Bronchial epithelial cell (primary cell): ENCODE results near the gene NPAS3. TPM values are rescaled to one million over a fixed set of nuclear protein-coding genes. Genes with fewer than 3 reads are reported as not detected.

Experiments used
- DNase-seq: peaks from one replicate; pipeline ENCODE4 v3.0.0-alpha.2; 2010; ENCODE audit warnings: low read depth
- FAIRE-seq: peaks from 2 replicates; lab custom pipeline; 2011; peaks lifted over from hg19 to GRCh38; lab: Jason Lieb, UNC
- H3K27me3 ChIP-seq: 2 replicates; pipeline ENCODE4 v1.5.1; 2011; ENCODE audit warnings: low read length; ENCODE audit not compliant: control insufficient read depth, insufficient read depth
- H3K36me3 ChIP-seq: 2 replicates; pipeline ENCODE4 v1.5.1; 2011; ENCODE audit warnings: low read length; ENCODE audit not compliant: control insufficient read depth, insufficient read depth
- H3K4me3 ChIP-seq: 2 replicates; pipeline ENCODE4 v1.5.1; 2011; ENCODE audit warnings: mild to moderate bottlenecking, low read depth, low read length, control low read depth
- CTCF ChIP-seq: IDR thresholded peaks from 2 replicates; pipeline ENCODE4 v1.5.1; 2011; ENCODE audit warnings: mild to moderate bottlenecking, moderate library complexity, low read length, control low read depth, inconsistent platforms; ENCODE audit not compliant: insufficient read depth, severe bottlenecking
- total RNA-seq: library from RNA; depleted of rRNA; stranded (reverse); fragments of >200 nt; gene quantifications from 2 replicates; pipeline ENCODE4 v1.2.1, GENCODE V29; 2014

Gene NPAS3
- total RNA-seq, 1 donor from 2014 or later = not detected

- Histone ChIP-seq H3K36me3 (no peaks in the 10 kb centered on the region), H3K4me3 (no peak overlapping the region), H3K27me3 (peaks cover 3% of the 10 kb centered on the region)
- no peak for TF ChIP-seq CTCF
- FAIRE-seq (no peak), DNase-seq (no peak)
Measured at GRCh38 chr14:33846100-33846824, 907.6 kb downstream of the NPAS3 start.

GRCh38 chr14:33847066-33847465, 908.4 kb downstream of the NPAS3 start:
- no peak for TF ChIP-seq CTCF
- no peak for DNase-seq
- no peak for FAIRE-seq

GRCh38 chr14:33848009-33848408, 909.3 kb downstream of the NPAS3 start:
- Histone ChIP-seq H3K27me3 (peaks cover 3% of the 10 kb centered on the region), H3K4me3 (no peak overlapping the region), H3K36me3 (no peaks in the 10 kb centered on the region)
- DNase-seq (no peak), FAIRE-seq (no peak)
- no peak for TF ChIP-seq CTCF

More at GRCh38 chr14:33847066-33847465, 908.4 kb downstream of the NPAS3 start:
- Histone ChIP-seq H3K27me3 (peaks cover 3% of the 10 kb centered on the region), H3K36me3 (no peaks in the 10 kb centered on the region), H3K4me3 (no peak overlapping the region)

- peak; percentile 66 for DNase-seq
- no peak for FAIRE-seq
- Histone ChIP-seq H3K36me3 (no peaks in the 10 kb centered on the region), H3K27me3 (peaks cover 3% of the 10 kb centered on the region), H3K4me3 (no peak overlapping the region)
- TF ChIP-seq CTCF = peak; percentile 78
Measured at GRCh38 chr14:33848706-33849454, 910.2 kb downstream of the NPAS3 start.

- Histone ChIP-seq H3K27me3 (peaks cover 3% of the 10 kb centered on the region), H3K36me3 (no peaks in the 10 kb centered on the region), H3K4me3 (no peak overlapping the region)
- no peak for DNase-seq
- no peak for FAIRE-seq
- TF ChIP-seq CTCF = no peak
Measured at GRCh38 chr14:33849455-33849801, 910.7 kb downstream of the NPAS3 start.

GRCh38 chr14:33850826-33851225, 912.1 kb downstream of the NPAS3 start:
- TF ChIP-seq CTCF = no peak
- H3K4me3 ChIP-seq = no peak overlapping the region
- FAIRE-seq (no peak), DNase-seq (no peak)
- H3K27me3 ChIP-seq = peaks cover 3% of the 10 kb centered on the region
- H3K36me3 ChIP-seq = no peaks in the 10 kb centered on the region
